Retina (tissue), 1 donor: ENCODE measurements around the gene DNMT1.
"Not testable (repeated sequence)": the region's sequence is repeated elsewhere in the genome, so short reads cannot be mapped to it uniquely, and the experiment has no call there.

Experiments
- DNase-seq: peaks from one replicate; pipeline ENCODE4 v3.0.0-alpha.2; 2016

The DNMT1 gene

DNA sequence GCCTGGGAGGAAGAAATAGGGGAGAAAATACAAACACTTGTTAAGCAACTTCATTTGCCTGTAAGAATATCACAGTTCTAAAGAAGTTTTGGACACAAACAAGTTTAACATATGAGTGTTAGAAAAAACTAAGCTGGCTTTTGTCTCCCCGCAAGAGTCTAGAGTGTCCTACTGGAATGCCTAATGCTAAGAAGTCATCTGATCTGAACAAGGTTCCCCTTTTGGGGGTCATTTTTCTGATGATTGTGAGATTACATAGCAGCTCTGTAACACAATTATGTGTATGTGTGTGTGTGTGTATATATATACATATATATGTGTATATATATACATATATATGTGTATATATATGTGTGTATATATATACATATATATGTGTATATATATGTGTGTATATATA, 12.7 kb downstream of the DNMT1 start:
- no peak for DNase-seq

GRCh38 chr19:10180459-10180858, 14.3 kb downstream of the DNMT1 start:
- no peak for DNase-seq

GRCh38 chr19:10180024-10180423, 14.7 kb downstream of the DNMT1 start:
- DNase-seq = not testable (repeated sequence)

DNA sequence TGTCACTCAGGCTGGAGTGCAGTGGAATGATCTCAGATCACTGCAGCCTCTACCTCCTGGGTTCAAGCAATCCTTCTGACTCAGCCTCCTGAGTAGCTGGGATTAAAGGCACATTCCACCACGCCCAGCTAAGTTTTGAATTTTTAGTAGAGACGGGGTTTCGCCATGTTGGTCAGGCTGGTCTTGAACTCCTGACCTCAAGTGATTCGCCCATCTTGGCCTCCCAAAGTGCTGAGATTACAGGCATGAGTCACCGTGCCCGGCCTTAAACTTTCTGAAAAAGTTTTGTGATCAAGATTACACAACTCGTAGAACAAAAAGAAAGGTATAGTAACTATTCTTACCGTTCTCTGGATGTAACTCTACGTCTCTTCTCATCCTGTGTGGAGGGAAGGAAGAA, 21.2 kb downstream of the DNMT1 start:
- DNase-seq = no peak

- DNase-seq = no peak
Measured at GRCh38 chr19:10168386-10168948, 26.3 kb downstream of the DNMT1 start.

DNA sequence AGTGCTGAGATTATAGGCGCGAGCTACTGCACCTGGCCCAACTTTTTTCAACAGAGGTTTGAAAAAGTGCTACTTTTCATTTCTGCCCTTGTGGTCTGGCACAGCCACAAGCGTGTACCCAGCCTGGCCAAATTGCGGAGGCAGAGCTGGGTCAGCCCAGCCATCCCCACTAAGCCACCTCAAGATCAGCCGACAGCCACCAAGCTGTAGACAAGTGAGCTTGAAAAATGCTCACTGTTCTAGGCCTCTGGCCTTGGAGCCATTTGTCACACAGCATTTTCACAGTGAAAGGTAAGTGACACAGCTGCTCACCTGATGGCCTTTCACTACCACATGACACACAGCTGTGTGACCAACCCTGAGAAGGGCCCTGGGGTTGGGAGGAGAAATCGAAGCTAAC, 27.3 kb downstream of the DNMT1 start:
- no peak for DNase-seq

DNA sequence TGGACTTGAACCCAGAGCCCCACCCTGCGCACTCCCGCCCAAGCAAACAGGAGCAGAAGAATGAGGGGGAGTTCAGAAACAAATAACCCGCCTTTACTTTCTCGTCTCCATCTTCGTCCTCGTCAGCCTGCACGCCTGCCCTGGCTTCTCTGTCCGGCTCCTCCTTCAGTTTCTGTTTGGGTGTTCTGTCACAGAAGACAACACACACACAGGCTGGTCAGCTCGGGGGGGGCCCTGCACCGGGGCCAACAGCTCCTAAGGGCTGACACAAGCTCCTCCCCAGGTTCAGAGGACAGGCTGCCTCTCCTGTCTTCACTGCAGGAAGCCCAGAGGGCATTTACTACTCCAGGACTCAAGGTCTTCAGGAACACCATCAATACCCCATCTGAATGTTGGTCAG, 28.3 kb downstream of the DNMT1 start:
- not testable (repeated sequence) for DNase-seq

DNA sequence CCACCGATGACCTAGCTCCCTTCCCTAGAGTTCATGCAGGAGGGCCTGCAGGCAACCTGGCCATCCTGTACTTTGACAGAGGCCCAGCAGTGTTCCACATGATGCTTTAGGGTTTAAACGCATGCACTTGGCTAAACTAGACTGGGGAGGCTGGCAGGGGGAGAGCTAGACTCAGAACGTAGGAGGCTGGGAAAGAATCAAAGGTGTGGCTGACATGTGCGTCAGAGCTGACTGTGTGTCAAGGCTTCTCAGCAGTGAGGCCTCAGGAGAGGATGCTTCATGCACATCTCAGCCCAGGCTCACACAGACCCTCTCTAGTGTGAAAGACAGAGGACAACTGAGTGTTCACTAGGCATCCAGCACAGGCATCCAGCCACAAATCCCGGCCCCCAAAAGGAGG, 28.7 kb downstream of the DNMT1 start:
- no peak for DNase-seq

GRCh38 chr19:10163536-10163935, 31.2 kb downstream of the DNMT1 start:
- DNase-seq = no peak

GRCh38 chr19:10159610-10160009, 35.1 kb downstream of the DNMT1 start:
- DNase-seq = no peak

GRCh38 chr19:10158485-10158884, 36.3 kb downstream of the DNMT1 start:
- no peak for DNase-seq

- DNase-seq = no peak
Measured at GRCh38 chr19:10158071-10158470, 36.7 kb downstream of the DNMT1 start.

DNA sequence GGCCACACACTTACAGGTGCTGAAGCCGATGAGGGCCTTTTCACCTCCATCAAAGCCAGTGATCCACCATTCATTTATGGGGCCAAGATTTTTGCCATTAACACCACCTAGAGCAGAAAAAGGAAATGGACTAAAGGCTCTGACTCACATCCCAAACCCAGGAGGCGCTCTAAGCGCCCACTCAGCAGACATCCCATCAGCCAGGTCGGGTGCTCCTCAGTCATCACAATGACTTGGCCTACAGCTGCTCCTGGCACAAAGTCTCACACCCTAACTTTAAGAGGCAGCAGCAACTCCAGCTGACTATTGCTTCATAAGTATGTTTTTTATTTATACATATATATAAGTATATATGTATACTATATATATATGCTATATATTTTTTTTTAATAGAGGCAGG, 38.9 kb downstream of the DNMT1 start:
- DNase-seq = no peak

GRCh38 chr19:10152100-10152499, 42.7 kb downstream of the DNMT1 start:
- no peak for DNase-seq

- no peak for DNase-seq
Measured at GRCh38 chr19:10151521-10151920, 43.2 kb downstream of the DNMT1 start.

DNA sequence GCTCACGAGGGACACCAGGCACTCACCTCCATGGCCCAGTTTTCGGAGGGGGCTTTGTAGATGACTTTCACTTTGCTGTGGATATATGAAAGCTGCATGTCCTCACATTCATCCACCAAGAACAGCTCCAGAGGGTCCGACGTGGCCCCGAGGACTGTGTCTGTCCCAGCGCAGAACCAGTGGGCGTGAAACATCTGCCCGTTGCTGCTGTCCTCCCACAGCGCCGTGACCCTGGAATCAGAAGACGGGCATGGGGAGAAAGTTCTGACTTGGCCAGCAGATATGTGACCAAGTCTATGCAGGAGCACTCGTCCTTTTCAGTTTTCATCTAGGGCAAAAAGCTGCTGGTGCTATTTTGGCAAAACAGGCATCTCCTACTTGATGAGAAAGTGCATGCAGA, 45.3 kb downstream of the DNMT1 start:
- no peak for DNase-seq

GRCh38 chr19:10146142-10146541, 48.6 kb downstream of the DNMT1 start:
- DNase-seq = no peak

DNA sequence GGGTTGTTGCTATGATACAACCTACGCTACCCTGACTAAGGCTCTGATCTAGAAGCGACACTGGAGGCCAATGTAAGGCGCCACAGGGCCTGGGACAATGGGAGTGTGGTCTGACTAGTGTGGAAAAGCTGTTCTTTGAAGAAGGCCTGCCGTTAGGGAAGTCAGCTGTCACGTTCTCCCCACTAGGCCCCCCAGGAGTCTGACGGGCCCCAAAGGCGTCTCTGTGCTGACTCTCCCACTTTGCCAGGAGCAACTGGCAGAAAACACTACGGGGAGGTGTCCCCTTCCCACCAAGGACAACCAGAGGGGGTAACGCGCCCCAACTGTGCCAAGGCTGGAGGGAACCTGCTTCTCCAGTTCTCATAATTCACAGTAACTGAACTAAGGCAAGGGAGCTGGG, 49.7 kb downstream of the DNMT1 start:
- DNase-seq = no peak

DNA sequence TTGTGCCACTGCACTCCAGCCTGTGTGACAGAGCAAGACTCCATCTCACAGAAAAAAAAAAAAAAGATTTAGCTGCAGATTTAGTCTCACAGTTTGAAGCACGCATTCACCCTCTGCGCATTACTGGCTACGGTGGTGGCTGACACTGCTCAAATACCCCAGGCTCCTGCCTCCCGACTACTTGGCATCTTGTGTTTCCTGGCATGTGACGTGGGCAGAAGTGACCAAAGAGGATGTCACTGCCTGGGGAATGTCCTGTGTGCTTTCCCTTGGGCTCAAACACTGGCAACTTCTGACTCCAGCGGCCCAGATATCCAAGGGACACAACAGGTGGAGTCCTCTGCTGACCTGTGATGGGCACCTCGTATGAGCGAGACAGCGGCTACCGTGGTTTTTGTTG, 50.4 kb downstream of the DNMT1 start:
- no peak for DNase-seq

- no peak for DNase-seq
Measured at GRCh38 chr19:10143681-10144080, 51.1 kb downstream of the DNMT1 start.

DNA sequence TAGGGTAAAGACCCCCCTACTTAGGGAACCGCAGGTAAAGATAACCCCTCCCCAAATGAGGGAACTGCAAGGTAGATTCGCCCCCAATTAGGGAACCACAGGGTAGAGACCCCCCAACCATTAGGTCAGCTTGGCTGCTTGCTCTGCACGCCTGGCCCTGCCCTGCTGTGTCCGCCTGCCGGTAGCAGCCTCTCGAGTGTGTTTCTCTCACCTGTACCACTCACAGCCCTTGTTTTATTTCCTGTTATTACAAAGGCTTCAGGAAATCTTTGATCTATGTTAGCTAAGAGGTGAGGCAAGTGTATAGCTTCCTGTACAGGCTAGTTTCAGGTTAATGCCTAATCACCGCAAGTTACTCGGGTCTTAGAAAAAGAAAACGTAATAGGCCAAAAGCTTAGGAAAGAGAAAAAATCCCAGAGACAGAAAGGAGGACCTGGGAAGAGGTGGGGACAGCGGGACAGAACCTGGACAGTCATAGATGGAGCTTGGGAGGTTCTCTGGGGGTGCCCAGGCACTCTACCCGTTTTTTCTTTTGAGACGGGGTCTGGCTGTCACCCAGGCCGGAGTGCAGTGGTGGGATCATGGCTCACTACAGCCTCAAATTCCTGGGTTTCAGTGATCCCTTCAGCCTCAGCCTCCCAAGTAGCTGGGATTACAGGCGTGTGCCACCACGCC, 51.9 kb downstream of the DNMT1 start:
- DNase-seq = no peak

DNA sequence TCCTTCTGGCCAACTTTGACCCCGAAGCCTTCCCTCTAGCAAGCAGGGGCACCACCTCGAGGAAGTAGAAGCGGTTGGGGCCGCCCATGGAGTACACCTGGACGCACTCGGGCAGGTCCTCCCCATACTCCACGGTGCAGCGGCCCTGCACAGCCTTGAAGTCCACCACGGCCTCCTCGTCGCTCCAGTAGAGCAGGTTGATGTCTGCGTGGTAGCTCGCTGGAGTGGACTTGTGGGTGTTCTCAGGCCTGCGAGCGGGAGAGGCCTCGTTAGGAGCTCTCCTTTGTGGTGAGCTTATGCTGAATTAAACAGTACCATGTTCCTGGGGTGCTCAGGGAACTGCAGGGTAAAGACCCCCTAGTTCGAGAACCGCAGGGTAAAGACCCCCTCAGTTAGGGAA, 52.8 kb downstream of the DNMT1 start:
- no peak for DNase-seq

GRCh38 chr19:10141479-10141878, 53.3 kb downstream of the DNMT1 start:
- no peak for DNase-seq

DNA sequence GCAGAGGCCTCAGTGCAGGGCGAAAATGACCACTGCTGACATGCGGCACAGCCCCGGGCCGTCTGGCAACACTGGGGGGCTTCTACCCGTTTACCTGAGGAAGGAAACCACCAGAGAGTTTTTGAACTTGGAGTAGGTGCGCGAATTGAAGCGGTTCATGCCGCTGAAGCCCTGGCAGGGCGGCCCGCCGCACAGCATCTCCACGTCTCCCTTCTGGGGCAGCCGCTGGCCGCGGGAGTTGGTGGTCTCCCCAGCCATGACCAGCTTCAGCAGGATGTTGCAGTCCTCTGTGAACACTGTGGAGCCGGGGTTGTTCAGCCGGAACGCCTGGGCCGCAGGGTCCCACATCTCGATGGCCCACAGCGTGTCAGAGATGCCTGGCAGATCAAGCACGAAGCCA, 54.8 kb downstream of the DNMT1 start:
- DNase-seq = no peak
